Effector memory CD8-positive, alpha-beta T cell (primary cell): ENCODE results near the gene CFAP300.

Source experiments
- ATAC-seq: fragments of 150-1000 bp; cut with Tn5 transposase; replicated peaks from 2 replicates; pipeline ENCODE4 v1.10.0; 2021; ENCODE audit warnings: mild to moderate bottlenecking, moderate library complexity
- DNase-seq, 3 experiments: peaks; one replicate each; pipeline ENCODE4 v3.0.0; 2021
- H3K27ac Mint-ChIP-seq, 2 donors: one replicate each; pipeline ENCODE4 v1.8.0; 2022; ENCODE audit warnings: mild to moderate bottlenecking in 2 of 2, mixed read lengths in 2 of 2, moderate library complexity in 2 of 2
- H3K27me3 Mint-ChIP-seq, 2 donors: one replicate each; pipeline ENCODE4 v1.8.0; 2022; ENCODE audit warnings: mixed read lengths in 2 of 2
- H3K36me3 Mint-ChIP-seq: one replicate; pipeline ENCODE4 v1.8.0; 2022; ENCODE audit warnings: mild to moderate bottlenecking, moderate library complexity, mixed read lengths; ENCODE audit not compliant: insufficient read depth
- H3K4me1 Mint-ChIP-seq, 2 donors: one replicate each; pipeline ENCODE4 v1.8.0; 2022; ENCODE audit warnings: low read depth in 2 of 2, mixed read lengths in 2 of 2
- H3K4me3 Mint-ChIP-seq, 2 donors: one replicate each; pipeline ENCODE4 v1.8.0; 2022; ENCODE audit warnings: mild to moderate bottlenecking in 2 of 2, mixed read lengths in 2 of 2, moderate library complexity in 2 of 2
- H3K9me3 Mint-ChIP-seq, 2 donors: one replicate each; pipeline ENCODE4 v1.8.0; 2022; ENCODE audit warnings: mixed read lengths in 2 of 2
- total RNA-seq, 9 experiments: gene quantifications; one replicate each; lab custom pipeline; 2026; lab: John Stamatoyannopoulos, UW

The CFAP300 gene
- 0 to 0.10 (median 0) reads per million in 9 experiments for total RNA-seq

DNA sequence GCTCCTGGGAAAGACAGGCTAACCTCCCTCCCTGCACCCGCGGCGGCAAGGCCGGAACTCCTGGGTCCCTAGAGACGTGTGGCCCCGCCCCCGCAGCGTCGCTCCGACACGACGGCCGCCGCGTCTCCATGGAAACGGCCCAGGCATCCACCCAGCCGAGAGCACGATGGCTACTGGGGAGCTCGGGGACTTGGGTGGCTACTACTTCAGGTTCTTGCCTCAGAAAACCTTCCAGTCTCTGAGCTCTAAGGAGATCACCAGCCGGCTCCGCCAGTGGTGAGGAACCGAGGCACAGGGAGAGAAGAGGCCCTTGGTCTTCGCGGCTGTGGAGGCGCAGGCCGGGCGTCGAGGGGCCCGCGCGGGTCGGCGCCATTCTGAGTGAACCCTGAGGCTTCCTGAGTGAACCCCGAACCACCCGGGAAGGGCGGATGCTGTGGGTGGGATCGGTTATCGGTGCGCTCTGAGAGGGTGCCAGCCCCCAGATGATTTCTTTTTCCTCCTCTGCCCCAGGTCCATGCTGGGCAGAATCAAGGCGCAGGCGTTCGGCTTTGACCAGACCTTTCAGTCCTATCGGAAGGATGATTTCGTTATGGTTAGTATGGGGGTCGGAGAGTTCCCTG lies at the start of gene CFAP300:
TSS of gene CFAP300 (plus strand) at position 133 of the 620 bp plus-strand sequence. CDS start at position 167, 34 bp downstream.
- no peaks in the 10 kb centered on the region for H3K9me3 Mint-ChIP-seq

DNA sequence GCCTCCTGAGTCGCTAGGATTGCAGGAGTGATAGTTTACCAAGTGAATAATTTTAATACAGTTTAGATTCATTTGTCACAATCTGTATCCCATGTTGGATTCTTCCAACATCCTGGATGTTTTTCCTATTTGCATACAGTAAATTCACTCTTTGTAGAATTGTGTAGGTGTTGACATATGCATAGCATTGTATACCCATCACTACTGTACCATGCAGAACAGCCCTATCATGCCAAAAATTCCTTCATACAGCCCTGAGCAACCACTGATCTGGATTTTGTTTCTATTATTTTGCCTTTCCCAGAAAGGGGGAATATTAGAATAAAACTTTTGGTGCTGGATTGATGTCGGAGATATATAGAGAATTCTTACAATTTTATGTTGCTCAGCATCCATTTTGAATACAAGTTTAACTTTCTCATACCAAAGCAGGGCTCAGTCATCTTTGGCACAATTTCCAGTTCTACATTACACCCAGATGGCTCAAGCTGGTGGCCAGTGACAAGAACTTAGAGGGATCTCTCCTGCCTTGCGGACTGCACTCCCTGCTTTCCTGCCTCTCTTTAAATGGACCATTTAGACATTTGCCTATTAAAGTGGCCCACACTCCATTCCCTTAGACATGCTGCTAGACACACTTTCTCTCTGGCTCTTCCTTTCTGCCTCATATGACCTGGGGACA lies 45.4 kb upstream of the CFAP300 start:
- ATAC-seq (no peak), DNase-seq (no peak)
- no peaks in the 10 kb centered on the region for H3K27me3 Mint-ChIP-seq
- H3K4me1 Mint-ChIP-seq: no peaks in the 10 kb centered on the region
- no peak overlapping the region for H3K4me3 Mint-ChIP-seq
- H3K9me3 Mint-ChIP-seq: no peaks in the 10 kb centered on the region
- peak overlapping the region in 1 of 2 donors; percentile 76 for H3K27ac Mint-ChIP-seq
- peaks cover 3% of the 10 kb centered on the region for H3K36me3 Mint-ChIP-seq

More for the DNA sequence above, at the start of gene CFAP300:
- H3K27ac Mint-ChIP-seq: peak within 1 kb of the TSS in 1 of 2 donors; percentile 32
- H3K36me3 Mint-ChIP-seq: peaks cover 4% of the 10 kb centered on the region
- peaks cover 9 to 10% of the 10 kb centered on the region in 2 donors for H3K4me1 Mint-ChIP-seq
- H3K27me3 Mint-ChIP-seq: peaks cover 35 to 45% of the 10 kb centered on the region in 2 donors
- ATAC-seq: peak; percentile 62
- DNase-seq: peak in 2 of 3 experiments; percentile 8 to 12
- peak within 1 kb of the TSS; percentile 73 to 79 for H3K4me3 Mint-ChIP-seq

DNA sequence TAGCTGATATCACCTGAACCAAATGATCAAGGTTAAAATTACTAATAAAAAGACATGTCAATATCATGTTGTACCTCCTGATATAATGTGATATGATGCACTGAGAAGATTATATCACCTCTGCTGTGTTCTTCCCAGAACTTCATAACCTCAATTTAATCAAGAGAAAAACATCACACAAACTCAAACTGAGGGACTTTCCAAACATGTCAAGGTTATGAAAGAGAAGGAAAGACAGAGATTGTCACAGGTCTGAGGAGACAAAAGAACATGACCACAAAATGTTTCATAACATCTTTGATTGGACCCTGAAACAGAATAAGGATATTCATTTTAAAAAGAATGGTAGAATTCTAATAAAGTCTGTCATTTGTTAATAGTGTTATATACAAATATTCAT lies 43.0 kb upstream of the CFAP300 start:
- no peak for ATAC-seq
- Mint-ChIP-seq H3K4me3 (no peak overlapping the region), H3K4me1 (no peaks in the 10 kb centered on the region), H3K27me3 (no peaks in the 10 kb centered on the region), H3K27ac (no peak overlapping the region), H3K9me3 (no peaks in the 10 kb centered on the region), H3K36me3 (peaks cover 3% of the 10 kb centered on the region)
- DNase-seq: no peak

DNA sequence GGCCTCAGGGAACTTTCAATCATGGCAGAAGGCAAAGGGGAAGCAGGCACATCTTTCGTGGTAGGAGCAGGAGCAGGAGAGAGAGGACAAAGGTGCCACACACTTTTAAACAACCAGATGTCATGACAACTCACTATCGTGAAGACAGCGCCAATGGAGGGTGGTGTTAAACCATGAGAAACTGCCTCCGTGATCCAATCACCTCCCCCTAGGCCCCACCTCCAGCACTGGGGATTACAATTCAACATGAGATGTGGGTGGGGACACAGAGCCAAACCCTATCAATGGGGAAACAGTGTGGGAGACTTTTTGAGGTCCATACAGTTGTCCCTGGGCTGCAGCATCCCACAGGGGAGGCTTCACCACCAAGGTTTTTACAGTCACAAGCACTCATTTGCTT lies 41.9 kb upstream of the CFAP300 start:
- ATAC-seq (no peak), DNase-seq (no peak)
- Mint-ChIP-seq H3K4me3 (no peak overlapping the region), H3K36me3 (peaks cover 3% of the 10 kb centered on the region), H3K27ac (peak overlapping the region in 1 of 2 donors; percentile 6), H3K4me1 (no peaks in the 10 kb centered on the region), H3K27me3 (peaks cover 8% of the 10 kb centered on the region in 2 donors), H3K9me3 (no peaks in the 10 kb centered on the region)

DNA sequence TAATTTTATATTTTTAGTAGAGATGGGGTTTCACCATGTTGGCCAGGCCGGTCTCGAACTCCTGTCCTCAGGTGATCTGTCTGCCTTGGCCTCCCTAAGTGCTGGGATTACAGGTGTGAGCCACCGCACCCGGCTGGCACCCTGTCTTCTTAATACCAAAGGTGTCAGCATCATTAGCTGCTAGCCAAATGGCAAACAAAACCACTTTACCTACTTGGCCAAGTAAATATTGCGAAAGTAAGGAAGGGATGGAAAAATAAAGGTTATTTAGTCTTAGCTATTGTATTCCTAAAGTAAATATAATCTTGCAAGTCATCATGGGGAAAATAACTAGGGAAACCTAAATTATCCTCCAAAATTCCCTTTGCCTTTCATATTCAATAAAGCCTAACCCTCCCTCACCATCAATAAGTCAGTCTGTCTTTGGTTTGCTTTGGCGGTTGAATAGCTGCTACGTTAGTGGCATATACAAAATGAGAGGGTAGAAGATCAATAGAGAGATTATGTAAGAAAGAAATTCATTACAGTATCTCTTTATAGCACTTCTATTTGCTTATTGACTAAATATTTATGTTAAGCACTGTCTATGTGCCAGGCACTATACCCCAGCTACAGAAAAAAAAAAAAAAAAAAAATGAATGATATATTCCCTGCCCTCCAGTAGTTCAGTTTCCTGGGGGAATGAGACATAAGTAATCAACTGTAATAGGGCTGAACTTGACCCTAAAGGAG lies 40.2 kb upstream of the CFAP300 start:
- Mint-ChIP-seq H3K27me3 (peaks cover 10 to 18% of the 10 kb centered on the region in 2 donors), H3K4me1 (no peaks in the 10 kb centered on the region), H3K9me3 (no peaks in the 10 kb centered on the region), H3K36me3 (peaks cover 3% of the 10 kb centered on the region), H3K4me3 (no peak overlapping the region), H3K27ac (no peak overlapping the region)
- DNase-seq (no peak), ATAC-seq (no peak)

DNA sequence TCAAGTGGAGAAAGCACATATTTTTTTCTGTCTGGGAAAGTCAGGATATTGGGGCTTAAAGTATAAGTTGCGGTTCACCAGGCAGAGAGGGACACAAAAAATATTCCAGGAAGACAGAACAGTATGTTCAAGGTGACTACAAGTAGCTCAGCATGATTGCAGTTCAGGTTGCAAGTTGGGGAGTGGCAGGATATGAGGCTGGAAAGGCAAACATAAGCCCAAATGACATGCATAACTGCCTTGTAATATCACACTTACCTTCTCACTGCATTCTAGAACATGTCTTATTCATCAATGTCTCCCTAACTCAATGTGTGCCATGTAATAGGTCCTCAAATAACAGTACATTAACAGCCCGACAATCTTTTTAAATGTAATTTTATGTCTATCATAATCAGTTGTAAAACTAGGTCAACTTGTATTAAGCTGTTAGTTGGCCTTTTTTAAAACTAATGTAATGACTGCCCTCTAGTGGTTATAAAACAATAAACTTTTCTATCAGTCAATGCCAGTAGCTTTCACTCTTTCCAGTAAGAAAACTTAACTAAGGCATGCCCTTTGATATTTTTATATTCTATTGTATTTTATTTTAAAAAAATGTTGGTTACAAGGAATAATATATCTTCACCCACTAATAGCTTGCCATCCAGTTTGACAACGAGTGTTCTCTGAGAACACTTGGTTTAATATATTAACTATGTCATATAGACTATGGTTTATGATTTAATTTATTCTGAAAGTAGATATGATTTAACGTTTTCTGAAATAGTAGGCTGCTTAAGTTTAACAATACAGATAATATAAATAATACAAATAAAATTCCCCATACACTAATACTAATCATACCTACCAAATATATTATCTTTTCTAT lies 39.4 kb upstream of the CFAP300 start:
- ATAC-seq: peak; percentile 49
- Mint-ChIP-seq H3K27ac (no peak overlapping the region), H3K4me1 (no peaks in the 10 kb centered on the region), H3K27me3 (peaks cover 16 to 26% of the 10 kb centered on the region in 2 donors), H3K36me3 (peaks cover 3% of the 10 kb centered on the region), H3K9me3 (no peaks in the 10 kb centered on the region), H3K4me3 (no peak overlapping the region)
- DNase-seq: no peak

DNA sequence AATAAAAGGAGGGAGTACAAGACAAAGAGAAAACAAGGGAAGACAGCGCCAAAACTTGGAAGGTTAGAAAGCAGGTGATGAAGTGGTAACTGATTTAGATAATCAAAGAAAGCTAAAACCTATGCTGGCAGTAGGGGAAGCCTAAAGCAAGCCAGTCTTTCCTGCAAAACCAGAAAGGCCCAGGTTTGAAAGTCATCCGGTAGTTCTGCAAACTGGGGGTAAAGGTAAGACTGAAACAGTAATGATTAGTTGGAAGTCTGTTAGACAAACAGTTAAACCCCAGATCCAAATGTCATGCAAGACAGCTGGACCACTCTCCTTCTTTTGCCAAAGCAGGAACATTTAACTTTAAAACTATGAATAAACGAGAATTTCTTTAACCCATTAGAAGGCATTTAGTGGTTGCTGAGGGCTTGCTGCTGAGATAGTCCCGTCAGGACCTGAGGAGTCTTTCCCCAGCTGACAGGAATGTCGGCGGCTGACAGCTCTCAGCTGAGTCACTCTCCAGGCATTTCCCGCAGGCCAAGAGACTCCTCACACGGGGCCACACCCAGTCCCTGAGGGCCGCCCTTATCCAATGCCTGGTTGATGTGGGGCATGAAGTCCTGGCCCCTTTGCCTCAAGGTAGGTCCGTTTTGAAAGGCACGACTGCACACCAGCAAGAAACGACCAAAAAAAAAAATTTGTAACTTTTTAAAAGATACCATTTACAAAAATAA lies 36.3 kb upstream of the CFAP300 start:
- no peak for DNase-seq
- H3K9me3 Mint-ChIP-seq: no peaks in the 10 kb centered on the region

DNA sequence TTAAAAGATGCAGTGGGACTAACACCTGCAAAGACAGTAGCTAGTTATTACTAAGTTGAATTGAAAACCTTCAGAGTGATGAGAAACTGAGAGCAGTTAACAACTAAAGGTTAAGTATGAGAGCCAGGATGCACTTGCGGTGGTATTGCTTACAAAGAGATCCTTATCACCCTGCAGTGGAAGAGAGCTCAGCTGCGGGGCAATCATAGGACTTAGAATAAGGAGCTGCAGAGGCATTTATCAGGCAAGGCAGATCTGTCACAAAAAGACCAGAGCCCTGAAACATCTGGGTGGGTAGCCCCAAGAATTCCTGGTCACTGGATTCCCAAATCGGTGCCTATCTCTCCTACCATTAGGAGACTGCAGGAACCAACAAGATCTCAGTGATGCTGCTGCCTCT lies 34.3 kb upstream of the CFAP300 start:
- DNase-seq (no peak), ATAC-seq (no peak)
- H3K9me3 Mint-ChIP-seq: no peaks in the 10 kb centered on the region
- no peak overlapping the region for H3K4me3 Mint-ChIP-seq
- no peaks in the 10 kb centered on the region for H3K4me1 Mint-ChIP-seq
- H3K27ac Mint-ChIP-seq: no peak overlapping the region
- peaks cover 22 to 45% of the 10 kb centered on the region in 2 donors for H3K27me3 Mint-ChIP-seq
- H3K36me3 Mint-ChIP-seq: no peaks in the 10 kb centered on the region

More for the DNA sequence above, 36.3 kb upstream of the CFAP300 start:
- no peak for ATAC-seq
- H3K27me3 Mint-ChIP-seq: peaks cover 22 to 45% of the 10 kb centered on the region in 2 donors
- no peak overlapping the region for H3K4me3 Mint-ChIP-seq
- H3K27ac Mint-ChIP-seq: no peak overlapping the region
- H3K36me3 Mint-ChIP-seq: no peaks in the 10 kb centered on the region
- H3K4me1 Mint-ChIP-seq: no peaks in the 10 kb centered on the region

DNA sequence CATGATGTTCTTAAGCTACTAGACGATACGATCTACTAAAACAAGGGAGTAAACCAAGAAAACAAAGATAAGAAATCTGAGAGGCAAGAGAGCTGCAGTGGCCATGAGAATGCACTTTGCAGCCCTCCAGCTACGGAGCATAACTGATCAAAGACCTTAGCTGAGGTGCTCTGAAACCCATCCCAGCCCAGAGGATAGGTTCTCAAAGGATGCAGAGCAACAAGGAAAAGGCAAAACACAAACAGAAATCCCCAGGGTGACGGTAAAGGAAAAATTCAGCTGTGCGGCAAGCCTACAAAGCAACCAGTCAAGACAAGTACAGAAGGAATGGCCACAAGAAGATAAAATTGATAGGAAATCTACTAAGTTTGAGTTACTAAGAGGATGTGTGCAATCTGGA lies 32.5 kb upstream of the CFAP300 start:
- no peaks in the 10 kb centered on the region for H3K9me3 Mint-ChIP-seq
- no peak overlapping the region for H3K27ac Mint-ChIP-seq
- ATAC-seq (no peak), DNase-seq (no peak)
- H3K27me3 Mint-ChIP-seq: peaks cover 20 to 42% of the 10 kb centered on the region in 2 donors
- no peaks in the 10 kb centered on the region for H3K36me3 Mint-ChIP-seq
- no peaks in the 10 kb centered on the region for H3K4me1 Mint-ChIP-seq
- no peak overlapping the region for H3K4me3 Mint-ChIP-seq

DNA sequence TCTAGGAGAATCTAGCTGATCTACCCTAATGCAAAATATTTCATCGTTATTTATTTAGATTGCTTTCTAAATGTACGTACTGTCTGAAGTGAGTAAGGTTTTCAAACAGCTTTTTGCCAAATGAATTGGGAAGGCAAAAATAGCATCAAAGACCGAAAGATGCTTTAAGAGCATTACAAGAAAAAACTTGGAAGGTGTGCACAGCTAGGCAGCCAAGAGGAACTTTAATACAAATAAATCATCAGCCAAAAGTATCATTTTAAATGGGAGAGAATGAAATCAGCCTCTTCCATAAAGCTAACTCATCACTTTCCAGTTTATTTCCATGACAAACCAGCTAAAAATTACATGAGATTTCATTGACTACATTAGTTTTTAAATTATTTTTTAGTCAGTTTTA lies 30.2 kb upstream of the CFAP300 start:
- no peaks in the 10 kb centered on the region for H3K9me3 Mint-ChIP-seq
- H3K36me3 Mint-ChIP-seq: no peaks in the 10 kb centered on the region
- no peak overlapping the region for H3K27ac Mint-ChIP-seq
- DNase-seq: no peak
- no peak overlapping the region for H3K4me3 Mint-ChIP-seq
- no peak for ATAC-seq
- H3K27me3 Mint-ChIP-seq: peaks cover 12 to 27% of the 10 kb centered on the region in 2 donors
- H3K4me1 Mint-ChIP-seq: no peaks in the 10 kb centered on the region

DNA sequence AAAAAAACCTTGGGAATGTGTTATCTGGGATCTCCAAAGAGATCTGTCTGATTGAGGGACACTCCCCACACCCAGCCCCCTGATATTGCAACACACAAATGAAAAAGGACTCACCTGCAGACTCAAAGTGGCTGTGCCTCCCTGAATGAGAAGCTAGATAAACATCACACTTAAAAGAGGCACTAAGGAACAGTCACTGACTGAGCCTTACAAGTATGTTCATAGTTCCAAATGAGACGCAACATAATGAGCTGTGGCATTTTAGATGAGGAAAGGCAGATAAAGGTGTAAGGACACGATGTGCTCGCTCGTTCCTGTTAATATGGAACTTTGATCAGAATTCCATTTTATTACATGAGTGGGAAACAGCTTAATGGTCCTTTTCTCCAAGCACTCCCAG lies 21.0 kb upstream of the CFAP300 start:
- Mint-ChIP-seq H3K4me1 (no peaks in the 10 kb centered on the region), H3K27ac (no peak overlapping the region), H3K9me3 (no peaks in the 10 kb centered on the region), H3K36me3 (no peaks in the 10 kb centered on the region), H3K4me3 (no peak overlapping the region), H3K27me3 (peaks cover 31 to 51% of the 10 kb centered on the region in 2 donors)
- ATAC-seq: no peak
- DNase-seq: no peak

DNA sequence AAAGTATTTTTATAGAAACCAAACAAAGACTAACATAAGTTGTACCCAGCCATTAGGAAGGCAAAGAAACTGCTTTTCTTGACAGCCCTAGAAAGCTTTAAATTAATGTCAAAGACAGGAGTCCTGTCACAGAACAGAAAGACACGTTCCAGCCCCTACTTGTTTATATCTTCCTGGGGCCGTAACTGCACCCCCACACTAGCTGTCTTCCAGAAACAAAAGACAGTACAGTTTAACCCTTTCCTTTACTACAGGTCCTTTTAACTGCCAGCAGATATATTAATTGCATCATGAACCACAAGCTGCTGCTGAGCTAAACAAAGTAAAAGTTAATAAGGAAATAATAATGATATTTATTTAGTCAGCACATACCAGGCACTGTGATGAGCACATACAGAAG lies 20.3 kb upstream of the CFAP300 start:
- Mint-ChIP-seq H3K27me3 (peaks cover 31 to 51% of the 10 kb centered on the region in 2 donors), H3K9me3 (no peaks in the 10 kb centered on the region), H3K36me3 (no peaks in the 10 kb centered on the region), H3K27ac (no peak overlapping the region), H3K4me3 (no peak overlapping the region), H3K4me1 (no peaks in the 10 kb centered on the region)
- ATAC-seq: no peak
- no peak for DNase-seq
